Measurements from ENCODE around the gene SMOC2.

SMOC2 gene

GRCh38 chr6:168667428-168667805, 226.4 kb downstream of the SMOC2 start:
- no peak for DNase-seq (ENCODE audit: low read depth, low spot score)
- TF ChIP-seq POLR2AphosphoS5 (IDR thresholded peaks at IDR 0.05; ENCODE audit: borderline replicate concordance, low read depth, low read length) (no peak), EZH2 (IDR thresholded peaks at IDR 0.05) (no peak), FOXP2 (optimal IDR thresholded peaks at IDR 0.05; ENCODE audit: control extremely low read depth, extremely low read length, insufficient read depth) (no peak)
- no peak overlapping the region for H3K9ac ChIP-seq (ENCODE audit: insufficient read length)
- H3K4me3 ChIP-seq: peak overlapping the region; percentile 67
- H3K27ac ChIP-seq: peak overlapping the region; percentile 82
- no peaks in the 10 kb centered on the region for H3K36me3 ChIP-seq (ENCODE audit: insufficient read depth, low read length)
- no peaks in the 10 kb centered on the region for H3K9me3 ChIP-seq (ENCODE audit: low read depth, low read length)

GRCh38 chr6:168670401-168670985, 229.5 kb downstream of the SMOC2 start:
- TF ChIP-seq FOXP2 (optimal IDR thresholded peaks at IDR 0.05; ENCODE audit: control extremely low read depth, extremely low read length, insufficient read depth) (no peak), POLR2AphosphoS5 (IDR thresholded peaks at IDR 0.05; ENCODE audit: borderline replicate concordance, low read depth, low read length) (no peak), EZH2 (IDR thresholded peaks at IDR 0.05) (no peak)
- no peaks in the 10 kb centered on the region for H3K9me3 ChIP-seq (ENCODE audit: low read depth, low read length)
- H3K36me3 ChIP-seq (ENCODE audit: insufficient read depth, low read length): no peaks in the 10 kb centered on the region
- DNase-seq (ENCODE audit: low read depth, low spot score): no peak
- H3K9ac ChIP-seq (ENCODE audit: insufficient read length): no peak overlapping the region
- no peak overlapping the region for H3K4me3 ChIP-seq
- H3K27ac ChIP-seq: no peak overlapping the region

- no peak for TF ChIP-seq EZH2 (IDR thresholded peaks at IDR 0.05)
- TF ChIP-seq POLR2AphosphoS5 (IDR thresholded peaks at IDR 0.05; ENCODE audit: borderline replicate concordance, low read depth, low read length): no peak
- no peak for TF ChIP-seq FOXP2 (optimal IDR thresholded peaks at IDR 0.05; ENCODE audit: control extremely low read depth, extremely low read length, insufficient read depth)
- no peaks in the 10 kb centered on the region for H3K9me3 ChIP-seq (ENCODE audit: low read depth, low read length)
- no peaks in the 10 kb centered on the region for H3K36me3 ChIP-seq (ENCODE audit: insufficient read depth, low read length)
- no peak overlapping the region for H3K9ac ChIP-seq (ENCODE audit: insufficient read length)
- no peak overlapping the region for H3K4me3 ChIP-seq
- no peak overlapping the region for H3K27ac ChIP-seq
- DNase-seq (ENCODE audit: low read depth, low spot score): no peak
Observed at GRCh38 chr6:168671028-168671862, 230.3 kb downstream of the SMOC2 start.

GRCh38 chr6:168671863-168672546, 231.0 kb downstream of the SMOC2 start:
- no peak overlapping the region for H3K27ac ChIP-seq
- H3K9ac ChIP-seq (ENCODE audit: insufficient read length): no peak overlapping the region
- no peak overlapping the region for H3K4me3 ChIP-seq
- H3K9me3 ChIP-seq (ENCODE audit: low read depth, low read length): no peaks in the 10 kb centered on the region
- TF ChIP-seq POLR2AphosphoS5 (IDR thresholded peaks at IDR 0.05; ENCODE audit: borderline replicate concordance, low read depth, low read length) (no peak), EZH2 (IDR thresholded peaks at IDR 0.05) (no peak), FOXP2 (optimal IDR thresholded peaks at IDR 0.05; ENCODE audit: control extremely low read depth, extremely low read length, insufficient read depth) (no peak)
- no peaks in the 10 kb centered on the region for H3K36me3 ChIP-seq (ENCODE audit: insufficient read depth, low read length)
- DNase-seq (ENCODE audit: low read depth, low spot score): no peak

- Histone ChIP-seq H3K27ac (no peak overlapping the region), H3K36me3 (ENCODE audit: insufficient read depth, low read length) (no peaks in the 10 kb centered on the region), H3K9me3 (ENCODE audit: low read depth, low read length) (no peaks in the 10 kb centered on the region), H3K9ac (ENCODE audit: insufficient read length) (no peak overlapping the region), H3K4me3 (no peak overlapping the region)
- DNase-seq (ENCODE audit: low read depth, low spot score): no peak
- TF ChIP-seq EZH2 (IDR thresholded peaks at IDR 0.05): no peak
- TF ChIP-seq FOXP2 (optimal IDR thresholded peaks at IDR 0.05; ENCODE audit: control extremely low read depth, extremely low read length, insufficient read depth): no peak
- TF ChIP-seq POLR2AphosphoS5 (IDR thresholded peaks at IDR 0.05; ENCODE audit: borderline replicate concordance, low read depth, low read length): no peak
Observed at GRCh38 chr6:168674595-168674994, 233.6 kb downstream of the SMOC2 start.

- no peak overlapping the region for H3K4me3 ChIP-seq
- no peaks in the 10 kb centered on the region for H3K36me3 ChIP-seq (ENCODE audit: insufficient read depth, low read length)
- H3K9ac ChIP-seq (ENCODE audit: insufficient read length): no peak overlapping the region
- DNase-seq (ENCODE audit: low read depth, low spot score): no peak
- H3K9me3 ChIP-seq (ENCODE audit: low read depth, low read length): no peaks in the 10 kb centered on the region
- H3K27ac ChIP-seq: no peak overlapping the region
- TF ChIP-seq FOXP2 (optimal IDR thresholded peaks at IDR 0.05; ENCODE audit: control extremely low read depth, extremely low read length, insufficient read depth) (no peak), EZH2 (IDR thresholded peaks at IDR 0.05) (no peak), POLR2AphosphoS5 (IDR thresholded peaks at IDR 0.05; ENCODE audit: borderline replicate concordance, low read depth, low read length) (no peak)
Observed at GRCh38 chr6:168675375-168675774, 234.4 kb downstream of the SMOC2 start.

- no peak for DNase-seq (ENCODE audit: low read depth, low spot score)
- Histone ChIP-seq H3K27ac (no peak overlapping the region), H3K9ac (ENCODE audit: insufficient read length) (no peak overlapping the region), H3K4me3 (no peak overlapping the region), H3K9me3 (ENCODE audit: low read depth, low read length) (no peaks in the 10 kb centered on the region), H3K36me3 (ENCODE audit: insufficient read depth, low read length) (no peaks in the 10 kb centered on the region)
- no peak for TF ChIP-seq FOXP2 (optimal IDR thresholded peaks at IDR 0.05; ENCODE audit: control extremely low read depth, extremely low read length, insufficient read depth)
- no peak for TF ChIP-seq POLR2AphosphoS5 (IDR thresholded peaks at IDR 0.05; ENCODE audit: borderline replicate concordance, low read depth, low read length)
- TF ChIP-seq EZH2 (IDR thresholded peaks at IDR 0.05): no peak
Observed at GRCh38 chr6:168675933-168676551, 235.1 kb downstream of the SMOC2 start.
